ENCODE measurements around the gene CNOT6.

Gene CNOT6

GRCh38 chr5:180602481-180603075, 108.4 kb downstream of the CNOT6 start:
- DNase-seq = no peak

DNA sequence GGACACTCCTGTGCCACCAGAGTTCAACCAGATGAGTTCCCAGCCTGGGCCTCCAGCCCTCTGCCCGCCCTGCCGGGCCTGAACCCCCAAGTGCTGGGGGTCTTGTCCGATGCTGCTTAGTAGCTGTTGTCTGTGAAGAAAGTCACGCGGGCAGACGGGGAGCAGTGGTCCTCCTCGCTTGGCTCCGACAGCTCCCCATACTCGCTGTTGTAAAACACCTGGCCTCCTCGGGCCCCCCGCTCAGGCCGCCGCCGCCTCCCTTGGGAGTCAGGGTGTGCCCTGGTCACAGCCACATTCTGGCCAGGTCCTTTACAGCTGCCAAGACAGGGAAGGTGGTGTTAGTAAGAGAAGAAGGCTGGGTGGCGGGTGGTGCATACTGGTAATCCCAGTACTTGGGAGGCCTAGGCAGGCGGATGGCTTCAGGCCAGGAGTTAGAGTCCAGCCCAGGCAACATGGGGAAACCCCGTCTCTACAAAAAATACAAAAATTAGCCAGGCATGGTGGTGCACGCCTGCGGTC, 109.0 kb downstream of the CNOT6 start:
- DNase-seq = no peak

DNA sequence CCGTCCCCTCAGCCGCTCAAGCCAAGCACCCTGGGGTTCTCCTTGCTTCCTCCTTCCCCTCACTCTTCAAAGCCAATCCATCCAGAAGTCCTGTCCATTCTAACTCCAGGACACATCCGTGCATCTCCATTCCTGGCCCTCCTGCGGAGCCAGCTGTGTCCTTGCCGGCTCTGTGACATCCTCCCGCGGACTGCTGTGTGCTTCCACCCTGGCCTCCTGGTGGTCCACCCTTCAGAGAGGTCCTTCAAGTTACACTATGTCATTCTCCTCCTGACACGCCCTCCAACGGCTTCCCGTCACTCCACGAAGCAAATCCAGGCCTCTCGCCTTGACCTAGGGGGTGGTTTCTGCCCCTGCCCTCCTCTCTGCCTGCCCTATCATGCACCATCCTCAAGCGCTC, 110.1 kb downstream of the CNOT6 start:
- DNase-seq = no peak

DNA sequence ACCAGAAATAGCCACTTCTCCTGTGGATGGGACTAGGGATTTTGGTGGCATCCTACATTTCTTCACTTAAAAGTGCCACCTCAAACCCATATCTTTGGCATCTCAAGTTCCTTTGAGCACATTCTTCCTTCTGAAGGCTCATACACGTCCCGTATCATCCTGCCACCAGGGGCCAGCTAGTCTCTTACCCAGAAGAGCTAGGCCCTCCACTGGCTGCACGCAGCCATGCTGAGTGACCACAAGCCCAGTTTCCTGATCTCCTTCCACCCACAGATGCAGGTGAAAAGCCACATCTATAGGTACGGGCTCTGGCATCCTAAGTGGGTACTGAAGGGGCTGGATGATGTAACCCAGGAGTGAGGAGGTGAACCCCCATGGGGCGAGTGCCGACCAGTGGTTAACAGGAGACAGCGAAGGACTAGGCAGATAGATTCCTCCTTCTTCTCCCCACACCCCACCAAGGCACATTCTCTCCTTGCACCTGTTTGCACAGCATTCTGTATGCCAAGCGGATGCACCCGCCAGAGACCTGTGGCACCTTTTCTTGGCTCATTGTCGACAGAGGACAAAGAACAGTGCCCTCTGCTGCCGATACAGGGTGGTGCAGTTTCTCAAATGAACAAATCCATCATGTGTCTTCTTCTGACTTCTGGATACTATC, 111.5 kb downstream of the CNOT6 start:
- DNase-seq = peak; percentile 59

GRCh38 chr5:180606215-180606785, 112.1 kb downstream of the CNOT6 start:
- no peak for DNase-seq

DNA sequence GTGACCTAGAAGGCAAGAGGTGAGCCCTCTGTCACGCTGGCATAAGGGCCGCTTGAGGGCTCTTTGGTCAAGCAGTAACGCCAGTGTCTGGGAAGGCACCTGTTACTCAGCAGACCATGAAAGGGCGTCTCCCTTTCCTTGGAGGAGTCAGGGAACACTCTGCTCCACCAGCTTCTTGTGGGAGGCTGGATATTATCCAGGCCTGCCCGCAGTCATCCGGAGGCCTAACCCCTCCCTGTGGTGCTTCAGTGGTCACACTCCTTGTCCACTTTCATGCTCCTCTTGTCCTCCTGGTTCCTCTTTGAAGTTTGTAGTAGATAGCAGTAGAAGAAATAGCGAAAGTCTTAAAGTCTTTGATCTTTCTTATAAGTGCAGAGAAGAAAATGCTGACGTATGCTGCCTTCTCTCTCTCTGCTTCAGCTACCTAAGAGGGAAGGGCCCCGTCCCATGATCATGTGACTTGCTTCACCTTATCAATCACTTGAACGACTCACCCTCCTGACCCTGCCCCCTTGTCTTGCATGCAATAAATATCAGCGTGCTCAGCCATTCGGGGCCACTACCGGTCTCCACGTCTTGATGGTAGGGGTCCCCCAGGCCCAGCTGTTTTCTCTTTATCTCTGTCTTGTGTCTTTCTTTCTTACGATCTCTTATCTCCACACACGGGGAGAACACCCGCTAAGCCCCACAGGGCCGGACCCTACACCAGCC, 113.8 kb downstream of the CNOT6 start:
- no peak for DNase-seq

DNA sequence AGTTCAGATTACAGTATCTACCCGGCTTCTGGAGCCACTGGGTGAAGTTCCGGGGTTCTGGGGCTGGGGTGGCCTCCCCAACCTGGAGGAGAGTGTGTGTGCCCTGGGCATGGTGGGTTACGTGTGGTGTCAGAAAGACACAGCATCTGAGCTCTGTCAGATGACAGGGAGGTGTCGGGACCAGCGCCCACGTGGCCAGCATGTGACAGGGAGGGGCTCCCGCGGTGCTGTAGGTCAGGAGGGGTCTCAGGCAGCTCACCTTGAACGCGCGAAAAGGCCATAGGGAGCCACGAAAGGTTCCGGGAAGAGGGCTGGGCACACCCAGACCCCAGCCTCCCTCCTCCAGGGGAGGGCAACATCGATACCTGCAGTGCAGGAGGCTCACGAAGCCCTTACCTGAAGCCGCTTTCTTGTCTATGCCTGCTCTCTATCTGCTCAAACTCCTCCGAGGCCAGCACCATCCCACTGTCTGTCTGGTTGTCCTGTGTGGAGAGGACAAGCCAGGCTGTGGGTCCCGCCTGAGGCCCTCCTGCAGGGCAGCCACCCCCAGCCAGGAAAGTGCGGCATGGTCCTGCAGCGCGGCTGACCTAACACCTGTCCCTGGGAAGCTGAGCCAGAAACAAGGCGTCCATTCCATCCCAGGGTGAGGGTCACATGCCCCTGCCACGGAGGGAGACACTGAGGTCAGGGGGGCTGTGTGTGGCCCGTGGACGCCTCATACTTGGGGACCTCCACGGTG, 114.6 kb downstream of the CNOT6 start:
- no peak for DNase-seq

- no peak for DNase-seq
These were observed 115.2 kb downstream of the CNOT6 start for GRCh38 chr5:180609386-180609785.

- DNase-seq = no peak
These were observed 115.8 kb downstream of the CNOT6 start for GRCh38 chr5:180609817-180610550.

DNA sequence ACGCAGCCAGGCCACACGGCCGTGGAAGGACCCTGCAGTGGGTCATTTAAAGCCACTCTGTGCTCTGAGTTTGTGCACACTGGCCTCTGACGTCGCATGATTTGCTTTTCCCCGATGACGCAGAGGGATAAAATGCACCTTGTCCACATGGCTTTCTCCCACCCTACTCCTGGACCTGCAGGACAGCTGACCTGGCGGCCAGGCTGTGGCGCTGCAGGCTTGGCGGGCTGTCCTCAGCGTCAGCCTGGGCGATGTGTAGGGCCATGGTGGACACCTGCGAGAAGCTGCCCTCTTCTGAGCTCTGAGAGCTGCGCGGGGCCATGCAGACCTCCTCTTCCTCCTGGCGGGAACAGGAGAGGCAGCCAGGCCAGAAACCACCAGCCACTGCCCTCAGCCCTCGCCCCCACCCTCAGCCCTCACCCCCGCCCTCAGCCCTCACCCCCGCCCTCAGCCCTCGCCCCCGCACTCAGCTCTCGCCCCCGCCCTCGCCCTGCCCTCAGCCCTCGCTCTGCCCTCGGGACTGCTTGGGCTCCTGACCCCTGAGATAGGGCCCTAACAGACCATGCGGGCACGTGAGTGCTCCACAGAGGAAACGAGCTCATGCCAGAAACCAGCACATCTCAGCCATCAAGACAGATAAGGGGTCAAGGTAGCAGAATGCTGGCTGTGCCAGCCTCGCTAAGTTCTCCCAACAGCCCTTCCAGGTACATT, 117.1 kb downstream of the CNOT6 start:
- DNase-seq = no peak

- no peak for DNase-seq
These were observed 118.5 kb downstream of the CNOT6 start for GRCh38 chr5:180612683-180613082.

DNA sequence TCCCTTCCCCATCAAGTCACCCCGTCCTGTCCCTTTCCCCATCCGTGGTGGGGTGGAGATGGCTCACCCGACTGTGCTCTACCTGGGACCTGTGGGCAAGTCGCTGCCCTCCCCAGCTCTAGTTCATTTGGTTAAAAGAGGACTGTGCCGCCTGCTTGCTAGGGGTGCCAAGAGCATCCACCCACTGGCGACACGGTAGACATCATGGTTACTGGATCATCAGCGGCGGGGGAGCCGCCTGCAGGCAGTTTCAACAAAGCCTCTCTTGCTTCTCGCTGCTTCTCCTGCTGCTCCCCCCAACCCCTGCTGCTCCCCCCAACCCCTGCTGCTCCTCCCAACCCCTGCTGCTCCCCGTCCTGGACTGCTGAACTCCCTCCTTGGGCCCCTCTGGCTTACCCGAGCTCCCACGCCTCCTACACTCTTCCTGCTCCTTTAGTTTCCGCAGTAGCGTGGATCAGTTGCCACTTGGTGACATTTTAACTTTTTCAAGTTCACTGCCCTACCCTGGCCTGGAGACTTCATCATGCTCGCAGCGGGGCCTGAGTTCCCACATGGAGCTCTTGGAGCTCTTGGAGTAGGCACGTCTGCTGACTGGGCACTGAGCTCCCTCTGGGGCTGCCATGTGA, 119.1 kb downstream of the CNOT6 start:
- DNase-seq = no peak

GRCh38 chr5:180613814-180614188, 119.6 kb downstream of the CNOT6 start:
- no peak for DNase-seq

GRCh38 chr5:180618487-180618828, 124.3 kb downstream of the CNOT6 start:
- DNase-seq = no peak

GRCh38 chr5:180618829-180619562, 124.8 kb downstream of the CNOT6 start:
- DNase-seq = peak; percentile 31

GRCh38 chr5:180619563-180619915, 125.4 kb downstream of the CNOT6 start:
- DNase-seq = no peak

- DNase-seq = no peak
These were observed 125.8 kb downstream of the CNOT6 start for GRCh38 chr5:180620014-180620413.

- no peak for DNase-seq
These were observed 127.1 kb downstream of the CNOT6 start for GRCh38 chr5:180621311-180621710.

- DNase-seq = no peak
These were observed 128.7 kb downstream of the CNOT6 start for GRCh38 chr5:180622910-180623309.

DNA sequence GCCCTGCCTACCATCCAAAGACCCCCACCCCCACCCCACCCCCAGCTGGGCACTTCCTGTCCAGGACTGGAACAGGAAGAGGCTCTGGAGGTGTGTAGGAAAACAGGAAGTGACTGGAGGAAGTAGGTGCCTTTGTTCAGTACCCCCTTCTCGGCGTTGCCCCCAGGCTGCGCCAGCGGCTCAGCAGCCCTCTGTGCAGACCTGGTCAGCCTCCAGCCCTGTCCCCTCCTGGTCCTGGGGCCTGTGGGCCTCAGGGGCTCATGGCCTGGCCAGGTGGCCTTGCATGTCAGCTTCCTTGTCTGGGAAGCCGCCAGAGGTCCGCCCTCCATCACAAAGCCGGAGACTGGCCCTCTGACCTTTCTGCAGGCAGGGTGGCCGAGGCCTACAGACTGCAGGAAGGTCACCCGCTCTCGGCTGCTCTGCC, 129.2 kb downstream of the CNOT6 start:
- DNase-seq = no peak

DNA sequence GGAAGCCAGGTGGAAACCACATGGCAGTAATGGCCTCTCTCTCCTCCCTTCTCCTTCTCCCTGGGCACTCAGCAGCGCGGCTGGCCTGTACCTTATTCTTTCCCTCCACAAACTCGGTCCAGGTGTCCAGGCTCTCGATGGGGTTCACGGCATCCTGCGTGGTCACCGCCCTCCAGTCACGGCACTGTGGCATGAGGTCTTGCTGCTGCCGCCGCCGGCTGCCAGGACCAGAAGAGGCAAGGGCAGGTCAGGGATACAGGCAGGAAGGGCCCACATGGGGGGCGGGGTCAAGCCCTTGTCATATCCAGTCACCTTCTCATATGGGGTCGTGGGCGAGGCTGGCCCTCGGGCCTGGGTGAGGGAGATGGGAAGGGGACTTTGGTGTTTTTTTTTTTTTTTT, 129.7 kb downstream of the CNOT6 start:
- DNase-seq = no peak

Data from CD4-positive, alpha-beta T cell treated with Interleukin-17A for 1 hour (primary cell).